H1 (cell line): ENCODE results near the gene DGKH.

ENCODE experiments used
- EP300 ChIP-seq, 2 experiments: IDR thresholded peaks; 1 replicate in 1 of 2; 2 replicates in 1 of 2; pipeline ENCODE4 v1.6.1; 2011 to 2012; ENCODE audit warnings: low read depth in 2 of 2, low read length in 2 of 2, mild to moderate bottlenecking in 2 of 2, borderline replicate concordance in 1 of 2, inconsistent platforms in 1 of 2, moderate library complexity in 1 of 2
- GABPA ChIP-seq: IDR thresholded peaks from 2 replicates; pipeline ENCODE4 v1.6.1; 2011; ENCODE audit warnings: mild to moderate bottlenecking, low read length, moderate library complexity, borderline replicate concordance; ENCODE audit not compliant: insufficient read depth
- KDM5A ChIP-seq: fragments of 200-600 bp; IDR thresholded peaks from 2 replicates; pipeline ENCODE4 v1.7.1; 2012; ENCODE audit warnings: mild to moderate bottlenecking, low read length, inconsistent platforms, mixed read lengths
- NRF1 ChIP-seq: IDR thresholded peaks from 2 replicates; pipeline ENCODE4 v1.6.1; 2011; ENCODE audit warnings: mild to moderate bottlenecking, low read depth, low read length, improper control_type of control experiment
- POLR2A ChIP-seq, 2 experiments: IDR thresholded peaks; 1 replicate in 1 of 2; 2 replicates in 1 of 2; pipeline ENCODE4 v1.6.1; 2011; ENCODE audit warnings: low read depth in 2 of 2, low read length in 2 of 2, mild to moderate bottlenecking in 2 of 2; ENCODE audit errors: control extremely low read depth in 1 of 2
- POLR2AphosphoS5 ChIP-seq: IDR thresholded peaks from 2 replicates; pipeline ENCODE4 v1.6.1; 2011; ENCODE audit warnings: low read depth, low read length
- RXRA ChIP-seq: IDR thresholded peaks from 2 replicates; pipeline ENCODE4 v1.6.1; 2011; ENCODE audit warnings: low read depth, mild to moderate bottlenecking, low read length, moderate library complexity; ENCODE audit not compliant: insufficient read depth
- SIN3A ChIP-seq, 2 experiments: IDR thresholded peaks in 1 of 2; conservative IDR thresholded peaks in 1 of 2; 2 replicates each; pipeline ENCODE4 v1.6.1; 2011 to 2012; ENCODE audit warnings: low read length in 2 of 2, improper control_type of control experiment in 1 of 2, low read depth in 1 of 2, mild to moderate bottlenecking in 1 of 2
- SP2 ChIP-seq: IDR thresholded peaks from 2 replicates; pipeline ENCODE4 v1.6.1; 2012; ENCODE audit warnings: mild to moderate bottlenecking, low read length, inconsistent platforms
- SUZ12 ChIP-seq: fragments of 200-600 bp; sonication (generic); IDR thresholded peaks from 2 replicates; pipeline ENCODE4 v1.6.1; 2012; ENCODE audit warnings: mild to moderate bottlenecking, inconsistent platforms, low read length, moderate library complexity, mixed read lengths
- ZNF274 ChIP-seq: IDR thresholded peaks from 2 replicates; pipeline ENCODE4 v1.7.0; 2012; ENCODE audit warnings: low read length, borderline replicate concordance; ENCODE audit errors: extremely low read depth
- TF ChIP-seq, protein P1 (sequence below), 3 experiments: IDR thresholded peaks; 1 replicate in 2 of 3; 2 replicates in 1 of 3; pipeline versions ENCODE4 v1.5.1 to v1.6.1; 2011; ENCODE audit warnings: low read length in 3 of 3, mild to moderate bottlenecking in 3 of 3, inconsistent platforms in 2 of 3, low read depth in 1 of 3, moderate library complexity in 1 of 3; ENCODE audit not compliant: insufficient read depth in 1 of 3; ENCODE audit errors: control extremely low read depth in 1 of 3

DNA sequence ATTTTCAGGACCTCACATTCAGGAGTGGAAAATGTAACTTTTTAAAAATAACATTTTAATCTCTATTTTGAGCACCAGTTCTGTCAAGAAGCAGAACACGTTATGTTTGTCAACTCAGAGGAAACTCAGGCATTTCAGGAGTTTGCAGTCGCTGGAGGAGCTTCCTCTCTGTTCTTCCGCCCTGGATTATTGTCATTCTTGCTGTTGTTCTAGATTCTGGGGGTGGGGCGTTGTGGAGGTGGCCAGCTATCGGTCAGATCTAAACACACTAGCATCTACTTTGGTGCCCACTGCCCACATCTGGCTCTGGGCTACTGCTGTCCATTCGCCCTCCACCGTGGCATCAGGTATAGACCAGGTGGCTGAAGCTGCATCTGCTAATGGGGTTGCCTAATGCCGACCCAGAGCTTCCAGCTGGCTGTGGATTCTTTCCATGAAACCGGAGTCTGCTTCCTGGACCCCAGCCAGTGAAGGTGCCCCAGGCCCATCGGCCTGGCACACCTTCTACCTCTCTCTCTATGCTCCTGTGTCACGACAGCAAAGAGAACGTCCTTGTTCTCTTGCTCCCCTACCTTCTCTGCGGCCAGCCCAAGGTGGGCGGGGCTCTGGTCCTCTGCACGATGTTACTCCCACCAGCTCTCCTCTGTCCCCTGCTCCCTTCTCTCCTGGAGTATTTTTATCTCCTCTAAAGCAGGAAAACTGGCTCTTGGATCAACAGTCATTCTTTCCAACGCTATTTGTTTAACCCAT lies 36.7 kb upstream of the DGKH start:
- TF ChIP-seq SIN3A (conservative IDR thresholded peaks at IDR 0.05 in 1 of 2, IDR thresholded peaks at IDR 0.05 in 1 of 2; ENCODE audit: low read depth in 1 of 2, low read length in 2 of 2) (no peak), POLR2AphosphoS5 (no peak), ZNF274 (no peak), RXRA (no peak), NRF1 (no peak), SUZ12 (no peak), GABPA (no peak), KDM5A (no peak), POLR2A (IDR thresholded peaks at IDR 0.05; ENCODE audit: control extremely low read depth in 1 of 2, low read depth in 2 of 2, low read length in 2 of 2) (no peak), SP2 (no peak), EP300 (IDR thresholded peaks at IDR 0.05; ENCODE audit: borderline replicate concordance in 1 of 2, low read depth in 2 of 2, low read length in 2 of 2) (no peak)
- TF ChIP-seq, protein P1, sequence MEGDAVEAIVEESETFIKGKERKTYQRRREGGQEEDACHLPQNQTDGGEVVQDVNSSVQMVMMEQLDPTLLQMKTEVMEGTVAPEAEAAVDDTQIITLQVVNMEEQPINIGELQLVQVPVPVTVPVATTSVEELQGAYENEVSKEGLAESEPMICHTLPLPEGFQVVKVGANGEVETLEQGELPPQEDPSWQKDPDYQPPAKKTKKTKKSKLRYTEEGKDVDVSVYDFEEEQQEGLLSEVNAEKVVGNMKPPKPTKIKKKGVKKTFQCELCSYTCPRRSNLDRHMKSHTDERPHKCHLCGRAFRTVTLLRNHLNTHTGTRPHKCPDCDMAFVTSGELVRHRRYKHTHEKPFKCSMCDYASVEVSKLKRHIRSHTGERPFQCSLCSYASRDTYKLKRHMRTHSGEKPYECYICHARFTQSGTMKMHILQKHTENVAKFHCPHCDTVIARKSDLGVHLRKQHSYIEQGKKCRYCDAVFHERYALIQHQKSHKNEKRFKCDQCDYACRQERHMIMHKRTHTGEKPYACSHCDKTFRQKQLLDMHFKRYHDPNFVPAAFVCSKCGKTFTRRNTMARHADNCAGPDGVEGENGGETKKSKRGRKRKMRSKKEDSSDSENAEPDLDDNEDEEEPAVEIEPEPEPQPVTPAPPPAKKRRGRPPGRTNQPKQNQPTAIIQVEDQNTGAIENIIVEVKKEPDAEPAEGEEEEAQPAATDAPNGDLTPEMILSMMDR (IDR thresholded peaks at IDR 0.05; ENCODE audit: control extremely low read depth in 1 of 3, insufficient read depth in 1 of 3, low read depth in 1 of 3, low read length in 3 of 3): no peak
